Thyroid gland (tissue), 4 donors: Measurements from ENCODE around the gene USH1G.

Experiments
- POLR2A ChIP-seq, 2 donors: fragments of 450-650 bp; IDR thresholded peaks; one replicate each; pipeline ENCODE4 v1.6.1; 2017; ENCODE audit warnings: antibody characterized with exemption in 2 of 2, mild to moderate bottlenecking in 2 of 2, moderate library complexity in 1 of 2
- TF ChIP-seq, protein P1 (sequence below), 6 experiments: fragments of 200-600 bp in 3 of 6; fragments of 450-650 bp in 3 of 6; sonication (generic) in 3 of 6; IDR thresholded peaks; one replicate each; pipeline ENCODE4 v1.5.1; 2016 to 2019; ENCODE audit warnings: antibody characterized with exemption in 6 of 6, mild to moderate bottlenecking in 2 of 6, inconsistent platforms in 1 of 6, moderate library complexity in 1 of 6

DNA sequence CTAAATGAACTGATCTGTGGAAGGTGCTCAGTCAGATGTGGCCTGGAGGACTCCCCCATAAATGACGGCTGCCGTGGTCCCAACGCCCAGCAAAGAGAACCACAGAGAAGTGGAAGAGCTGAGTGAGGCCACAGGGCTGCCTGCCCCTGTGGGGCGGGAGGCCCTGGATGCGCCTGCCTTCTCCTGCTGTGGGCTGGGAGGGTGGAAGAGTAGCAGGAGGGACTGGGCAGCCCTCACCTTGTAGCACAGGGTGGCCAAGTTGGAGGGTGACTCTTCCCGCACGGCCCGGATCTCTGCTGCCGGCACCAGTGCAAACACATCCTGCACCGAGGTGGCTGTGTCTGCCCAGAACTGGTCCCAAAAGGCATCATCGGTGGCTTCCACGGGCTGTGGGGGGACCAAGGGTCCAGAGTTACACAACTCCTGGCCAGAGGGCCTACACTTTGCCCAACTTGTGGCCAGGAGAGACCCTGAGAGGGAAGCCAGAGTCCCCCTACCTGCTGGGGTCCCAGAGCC is 41.2 kb upstream of the USH1G start:
- TF ChIP-seq, protein P1, sequence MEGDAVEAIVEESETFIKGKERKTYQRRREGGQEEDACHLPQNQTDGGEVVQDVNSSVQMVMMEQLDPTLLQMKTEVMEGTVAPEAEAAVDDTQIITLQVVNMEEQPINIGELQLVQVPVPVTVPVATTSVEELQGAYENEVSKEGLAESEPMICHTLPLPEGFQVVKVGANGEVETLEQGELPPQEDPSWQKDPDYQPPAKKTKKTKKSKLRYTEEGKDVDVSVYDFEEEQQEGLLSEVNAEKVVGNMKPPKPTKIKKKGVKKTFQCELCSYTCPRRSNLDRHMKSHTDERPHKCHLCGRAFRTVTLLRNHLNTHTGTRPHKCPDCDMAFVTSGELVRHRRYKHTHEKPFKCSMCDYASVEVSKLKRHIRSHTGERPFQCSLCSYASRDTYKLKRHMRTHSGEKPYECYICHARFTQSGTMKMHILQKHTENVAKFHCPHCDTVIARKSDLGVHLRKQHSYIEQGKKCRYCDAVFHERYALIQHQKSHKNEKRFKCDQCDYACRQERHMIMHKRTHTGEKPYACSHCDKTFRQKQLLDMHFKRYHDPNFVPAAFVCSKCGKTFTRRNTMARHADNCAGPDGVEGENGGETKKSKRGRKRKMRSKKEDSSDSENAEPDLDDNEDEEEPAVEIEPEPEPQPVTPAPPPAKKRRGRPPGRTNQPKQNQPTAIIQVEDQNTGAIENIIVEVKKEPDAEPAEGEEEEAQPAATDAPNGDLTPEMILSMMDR (IDR thresholded peaks at IDR 0.05) = no peak
- TF ChIP-seq POLR2A (IDR thresholded peaks at IDR 0.05) = no peak
